GM18505 (cell line): Measurements from ENCODE around the gene IGIP.
"Not testable (repeated sequence)": the region's sequence is repeated elsewhere in the genome, so short reads cannot be mapped to it uniquely, and the experiment has no call there.

Experiments
- ATAC-seq: cut with Tn5 transposase; IDR thresholded peaks from one replicate; pipeline ENCODE4 v1.9.1; 2021; ENCODE audit not compliant: unreplicated experiment
- POLR2A ChIP-seq: IDR thresholded peaks from 4 replicates; pipeline ENCODE4 v1.6.1; 2011; ENCODE audit warnings: borderline replicate concordance; ENCODE audit not compliant: insufficient read depth, insufficient read length; ENCODE audit errors: extremely low read depth

Gene IGIP

DNA sequence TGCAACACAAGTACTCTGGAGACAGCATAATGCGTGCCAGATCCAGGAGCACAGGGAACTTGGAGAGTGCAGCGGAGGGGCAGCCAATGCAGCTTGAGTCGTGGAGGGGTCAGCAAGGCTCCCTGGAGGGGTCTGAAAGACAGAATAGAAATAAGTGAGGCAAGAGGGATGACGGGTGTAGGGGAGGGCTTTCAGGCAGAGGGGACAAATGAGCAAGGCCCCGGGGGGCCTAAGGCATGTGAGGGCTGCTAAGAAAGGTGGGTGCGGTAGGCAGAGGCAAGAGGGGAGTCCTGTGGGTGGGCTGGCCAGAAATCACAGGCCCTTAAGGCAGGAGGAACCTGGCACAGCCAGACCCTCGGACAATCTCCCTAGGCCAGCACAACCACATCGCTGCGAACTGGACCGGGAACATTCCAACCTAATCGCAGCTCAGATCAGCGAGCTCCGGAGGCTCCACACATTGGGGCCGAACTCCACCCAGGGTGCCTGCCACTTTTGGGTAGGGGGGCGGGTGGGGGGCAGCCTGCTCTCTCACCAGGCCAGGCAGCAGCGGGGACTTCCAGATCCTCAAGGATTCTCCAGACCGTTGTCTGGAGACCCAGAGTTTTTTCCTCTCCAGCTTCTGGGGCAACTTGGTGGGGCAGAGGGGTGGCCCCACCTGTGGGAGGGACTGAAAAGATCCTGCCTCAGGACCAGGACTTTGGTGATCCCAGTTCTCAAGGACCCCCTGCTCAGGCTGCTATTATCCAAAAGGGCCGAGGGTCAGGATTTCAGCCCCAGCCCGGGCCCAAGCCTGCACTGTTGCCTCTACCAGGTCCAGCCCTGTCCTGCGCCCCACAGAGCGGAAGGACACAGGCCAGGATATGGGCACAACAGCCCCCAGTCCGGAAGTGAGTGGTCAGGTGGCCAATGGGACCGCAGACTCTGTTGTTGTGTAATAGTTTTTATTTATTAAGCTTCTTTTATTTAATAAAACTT, 26.6 kb downstream of the IGIP start:
- TF ChIP-seq POLR2A: no peak
- ATAC-seq: no peak

- no peak for ATAC-seq
- TF ChIP-seq POLR2A: no peak
Measured at GRCh38 chr5:140153255-140153654, 27.5 kb downstream of the IGIP start.

DNA sequence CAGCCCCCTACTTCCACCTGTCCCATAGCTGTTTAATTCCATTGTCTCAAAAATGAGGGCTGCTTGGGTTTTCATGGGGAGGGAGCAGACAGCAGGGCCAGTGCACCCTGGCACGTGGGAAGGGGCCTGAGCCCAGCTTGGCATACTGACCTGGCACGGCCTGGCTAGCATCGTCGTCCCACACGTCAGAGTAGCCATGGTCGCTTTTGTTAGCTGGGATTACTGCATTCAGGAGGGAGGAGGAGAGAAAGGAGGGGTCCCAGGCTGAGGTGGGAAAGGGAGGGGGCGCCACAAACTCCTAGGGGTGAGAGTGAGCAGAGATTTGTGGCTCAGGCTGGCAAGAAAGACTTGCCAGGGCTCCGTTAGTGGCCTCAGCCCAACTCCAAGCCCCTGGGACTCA, 28.2 kb downstream of the IGIP start:
- ATAC-seq: no peak
- no peak for TF ChIP-seq POLR2A

GRCh38 chr5:140154710-140155381, 29.1 kb downstream of the IGIP start:
- ATAC-seq: not testable (repeated sequence)

DNA sequence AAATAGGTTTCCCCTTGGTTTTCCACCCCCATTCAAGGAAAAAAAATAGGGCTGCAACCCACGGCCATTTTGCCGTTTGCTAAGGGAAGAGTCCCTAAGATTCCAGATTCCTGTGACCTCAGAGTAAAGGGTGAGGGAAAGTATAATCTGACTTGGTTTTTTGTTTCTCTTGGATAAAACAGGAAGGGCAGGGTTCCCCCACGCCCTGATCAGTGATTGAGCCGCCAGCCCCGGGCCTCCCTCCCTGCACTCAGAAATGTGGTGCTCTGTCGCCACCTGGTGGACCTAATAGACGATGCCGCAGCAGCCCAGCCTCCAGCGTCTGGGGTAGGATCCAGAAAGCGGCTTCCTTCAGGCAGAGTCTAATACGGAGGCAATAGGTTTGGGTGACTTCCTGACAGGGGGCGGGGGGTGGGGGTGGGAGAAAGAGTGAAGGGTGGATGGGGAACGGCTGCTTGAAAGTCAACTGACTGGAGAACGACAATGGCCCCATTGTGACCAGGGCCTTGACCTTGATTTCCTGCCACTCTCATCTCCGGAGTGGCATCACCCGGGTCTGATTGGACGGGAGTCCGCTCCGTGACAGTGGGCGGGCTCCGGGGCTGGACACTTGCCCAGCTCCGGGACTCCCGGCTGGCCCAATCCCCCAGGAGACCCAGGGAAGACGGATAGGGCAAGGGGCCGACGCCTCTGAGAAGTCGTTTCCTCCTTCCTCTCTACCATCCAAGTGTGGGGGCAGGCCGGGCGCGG, 31.5 kb downstream of the IGIP start:
- TF ChIP-seq POLR2A: no peak
- peak; percentile 88 for ATAC-seq

DNA sequence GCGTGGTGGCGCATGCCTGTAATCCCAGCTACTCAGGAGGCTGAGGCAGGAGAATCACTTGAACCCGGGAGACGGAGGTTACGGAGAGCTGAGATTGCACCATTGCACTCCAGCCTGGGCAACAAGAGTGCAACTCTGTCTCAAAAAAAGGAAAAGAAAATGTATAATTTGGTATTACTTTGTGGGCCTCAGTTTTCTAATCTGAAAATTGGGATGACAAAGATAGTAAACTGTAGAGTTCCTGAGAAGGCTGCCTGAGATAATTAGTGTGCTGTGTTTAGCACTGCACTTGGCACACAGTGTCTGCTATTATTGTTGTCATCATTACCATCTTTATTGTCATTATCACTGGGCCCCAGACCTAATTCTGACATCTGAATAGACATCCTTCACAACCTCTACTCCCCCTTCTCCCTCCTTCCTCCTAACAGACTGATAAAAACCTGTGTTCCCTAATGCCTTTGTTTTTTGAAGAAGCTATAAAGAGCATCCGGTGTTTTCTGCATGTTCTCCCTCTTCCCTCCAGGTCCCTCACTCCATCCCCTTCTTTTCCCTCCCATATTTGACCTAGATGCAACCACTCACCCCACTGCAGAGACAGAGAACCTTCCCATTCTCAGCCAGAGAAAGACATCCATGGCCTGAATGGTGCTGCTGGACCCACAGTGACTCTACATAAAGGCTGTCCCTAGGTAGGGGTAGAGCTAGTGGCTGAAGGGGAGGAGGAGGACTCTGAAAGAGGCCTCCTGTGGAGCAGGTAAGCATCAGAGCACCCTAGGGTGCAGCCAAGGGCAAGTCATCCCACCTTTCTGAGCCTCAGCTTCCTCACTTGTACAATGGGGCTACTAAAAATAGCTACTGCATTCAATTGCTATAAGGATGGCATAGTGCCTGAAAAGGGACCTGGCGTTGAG, 33.5 kb downstream of the IGIP start:
- no peak for ATAC-seq
- no peak for TF ChIP-seq POLR2A

GRCh38 chr5:140162275-140162674, 36.5 kb downstream of the IGIP start:
- TF ChIP-seq POLR2A: no peak
- no peak for ATAC-seq

DNA sequence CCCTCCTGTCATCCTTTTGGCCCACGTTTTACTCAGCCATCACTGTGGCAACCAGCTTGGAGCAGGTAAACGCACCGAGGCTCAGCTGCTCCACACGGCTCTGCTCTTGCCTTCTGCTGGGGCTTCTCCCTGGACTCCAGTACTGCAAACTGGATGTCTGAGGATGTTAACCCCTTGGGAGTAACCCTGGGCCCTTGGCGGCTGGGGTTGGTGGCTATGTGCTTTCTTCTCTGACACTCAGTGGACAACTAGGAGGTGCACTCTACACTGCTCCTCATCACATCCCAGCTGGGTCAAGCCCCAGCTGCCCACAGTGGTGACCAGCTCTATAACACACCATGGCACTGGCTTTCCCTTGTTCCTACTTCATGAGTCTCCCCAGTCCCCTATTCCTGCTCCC, 37.0 kb downstream of the IGIP start:
- ATAC-seq: no peak

GRCh38 chr5:140165101-140165922, 39.6 kb downstream of the IGIP start:
- ATAC-seq: no peak
- no peak for TF ChIP-seq POLR2A

More for the DNA sequence above, 37.0 kb downstream of the IGIP start:
- no peak for TF ChIP-seq POLR2A

GRCh38 chr5:140165923-140166270, 40.2 kb downstream of the IGIP start:
- TF ChIP-seq POLR2A: no peak
- ATAC-seq: no peak

- TF ChIP-seq POLR2A: no peak
- ATAC-seq: no peak
Measured at GRCh38 chr5:140166911-140167310, 41.2 kb downstream of the IGIP start.

DNA sequence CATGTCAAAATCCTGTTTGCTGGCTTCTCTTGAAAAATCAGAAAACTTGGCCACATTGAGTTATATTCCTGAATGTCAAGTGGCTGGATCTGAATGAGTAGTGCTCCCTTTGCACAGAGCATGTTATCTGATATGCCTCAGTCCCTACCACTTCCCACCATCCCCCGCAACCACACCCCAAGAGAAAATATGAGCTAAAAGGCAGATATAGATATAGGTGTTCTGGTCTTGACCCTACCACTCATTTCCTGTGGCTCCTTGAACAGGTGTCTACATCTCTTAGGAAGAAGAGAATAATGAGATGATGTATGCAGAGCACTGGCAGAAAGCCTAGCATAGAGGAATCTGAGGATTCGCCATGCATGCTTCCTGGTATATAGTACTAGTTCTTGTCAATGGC, 42.6 kb downstream of the IGIP start:
- no peak for ATAC-seq
- TF ChIP-seq POLR2A: no peak
